Measurements from ENCODE around the gene ALPP.

DNA sequence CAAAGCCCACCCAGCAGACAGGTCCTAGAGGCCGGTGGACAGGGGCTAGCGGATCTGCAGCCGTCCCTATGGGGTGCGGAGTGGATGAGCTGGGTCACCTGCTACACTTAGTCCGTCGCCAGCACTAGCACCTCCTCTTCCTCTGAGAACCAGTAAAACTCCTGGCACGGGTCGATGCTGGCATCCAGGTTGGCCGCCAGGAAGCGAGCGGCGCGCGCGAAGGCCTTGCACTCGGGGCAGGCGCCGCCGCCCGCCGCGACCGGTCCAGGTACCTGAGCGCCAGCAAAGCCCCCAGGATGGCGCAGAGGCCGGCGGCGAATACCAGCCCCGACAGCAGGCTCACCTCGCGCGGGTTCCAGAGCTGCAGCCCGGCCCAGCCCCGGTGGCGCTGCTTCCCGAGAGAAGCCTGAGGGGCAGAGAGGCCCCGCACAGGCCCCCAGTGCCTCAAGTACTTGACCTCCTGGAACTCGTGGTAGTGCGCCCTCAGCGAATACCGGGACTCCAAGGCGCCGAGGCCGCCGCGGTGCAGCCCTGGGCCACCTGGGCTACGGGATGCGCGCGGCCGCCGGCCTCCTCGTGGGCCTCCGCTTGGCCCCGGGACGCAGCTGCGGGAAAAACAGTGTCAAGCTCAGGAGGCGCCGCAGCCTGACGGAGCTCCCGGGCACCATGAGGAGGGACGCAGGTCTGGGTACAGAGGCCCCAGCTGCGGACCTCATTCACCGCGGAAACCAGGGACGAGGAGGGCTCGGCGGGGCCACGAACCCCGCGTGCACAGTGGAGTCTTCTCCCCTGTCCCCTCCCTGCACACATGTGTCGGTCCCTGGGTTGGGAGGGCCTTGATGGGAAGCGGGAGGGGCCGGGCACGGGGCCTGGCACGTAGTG, 27.5 kb upstream of the ALPP start:
- TF ChIP-seq EP300 (IDR thresholded peaks at IDR 0.05) (no peak), CTCF (IDR thresholded peaks at IDR 0.05) (no peak), POLR2A (IDR thresholded peaks at IDR 0.05; ENCODE audit: low read depth) (no peak)

Data from esophagus muscularis mucosa (tissue), 4 donors.